ENCODE data around the gene ANKS1B.

- TF ChIP-seq EP300 (IDR thresholded peaks at IDR 0.05) (no peak), POLR2AphosphoS5 (IDR thresholded peaks at IDR 0.05) (no peak)
- TF ChIP-seq, protein P1, sequence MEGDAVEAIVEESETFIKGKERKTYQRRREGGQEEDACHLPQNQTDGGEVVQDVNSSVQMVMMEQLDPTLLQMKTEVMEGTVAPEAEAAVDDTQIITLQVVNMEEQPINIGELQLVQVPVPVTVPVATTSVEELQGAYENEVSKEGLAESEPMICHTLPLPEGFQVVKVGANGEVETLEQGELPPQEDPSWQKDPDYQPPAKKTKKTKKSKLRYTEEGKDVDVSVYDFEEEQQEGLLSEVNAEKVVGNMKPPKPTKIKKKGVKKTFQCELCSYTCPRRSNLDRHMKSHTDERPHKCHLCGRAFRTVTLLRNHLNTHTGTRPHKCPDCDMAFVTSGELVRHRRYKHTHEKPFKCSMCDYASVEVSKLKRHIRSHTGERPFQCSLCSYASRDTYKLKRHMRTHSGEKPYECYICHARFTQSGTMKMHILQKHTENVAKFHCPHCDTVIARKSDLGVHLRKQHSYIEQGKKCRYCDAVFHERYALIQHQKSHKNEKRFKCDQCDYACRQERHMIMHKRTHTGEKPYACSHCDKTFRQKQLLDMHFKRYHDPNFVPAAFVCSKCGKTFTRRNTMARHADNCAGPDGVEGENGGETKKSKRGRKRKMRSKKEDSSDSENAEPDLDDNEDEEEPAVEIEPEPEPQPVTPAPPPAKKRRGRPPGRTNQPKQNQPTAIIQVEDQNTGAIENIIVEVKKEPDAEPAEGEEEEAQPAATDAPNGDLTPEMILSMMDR (IDR thresholded peaks at IDR 0.05), result no peak
Measured at GRCh38 chr12:98997899-98998298, 986.8 kb downstream of the ANKS1B start.
